GM19193 (cell line): Measurements from ENCODE around the gene HIBCH.

Source experiments
- POLR2A ChIP-seq: IDR thresholded peaks from 4 replicates; pipeline ENCODE4 v1.6.1; 2011; ENCODE audit not compliant: insufficient read depth, insufficient read length; ENCODE audit errors: extremely low read depth

Gene HIBCH, protein sequence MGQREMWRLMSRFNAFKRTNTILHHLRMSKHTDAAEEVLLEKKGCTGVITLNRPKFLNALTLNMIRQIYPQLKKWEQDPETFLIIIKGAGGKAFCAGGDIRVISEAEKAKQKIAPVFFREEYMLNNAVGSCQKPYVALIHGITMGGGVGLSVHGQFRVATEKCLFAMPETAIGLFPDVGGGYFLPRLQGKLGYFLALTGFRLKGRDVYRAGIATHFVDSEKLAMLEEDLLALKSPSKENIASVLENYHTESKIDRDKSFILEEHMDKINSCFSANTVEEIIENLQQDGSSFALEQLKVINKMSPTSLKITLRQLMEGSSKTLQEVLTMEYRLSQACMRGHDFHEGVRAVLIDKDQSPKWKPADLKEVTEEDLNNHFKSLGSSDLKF

GRCh38 chr2:190319555-190320498, at the start of gene HIBCH:
HIBCH (minus strand) TSS chr2:190319826; CDS start chr2:190319750, 76 bp downstream.
- TF ChIP-seq POLR2A: peak; percentile 84

GRCh38 chr2:190367091-190367490, 47.5 kb upstream of the HIBCH start:
- no peak for TF ChIP-seq POLR2A

GRCh38 chr2:190366248-190366753, 46.7 kb upstream of the HIBCH start:
- TF ChIP-seq POLR2A: no peak

DNA sequence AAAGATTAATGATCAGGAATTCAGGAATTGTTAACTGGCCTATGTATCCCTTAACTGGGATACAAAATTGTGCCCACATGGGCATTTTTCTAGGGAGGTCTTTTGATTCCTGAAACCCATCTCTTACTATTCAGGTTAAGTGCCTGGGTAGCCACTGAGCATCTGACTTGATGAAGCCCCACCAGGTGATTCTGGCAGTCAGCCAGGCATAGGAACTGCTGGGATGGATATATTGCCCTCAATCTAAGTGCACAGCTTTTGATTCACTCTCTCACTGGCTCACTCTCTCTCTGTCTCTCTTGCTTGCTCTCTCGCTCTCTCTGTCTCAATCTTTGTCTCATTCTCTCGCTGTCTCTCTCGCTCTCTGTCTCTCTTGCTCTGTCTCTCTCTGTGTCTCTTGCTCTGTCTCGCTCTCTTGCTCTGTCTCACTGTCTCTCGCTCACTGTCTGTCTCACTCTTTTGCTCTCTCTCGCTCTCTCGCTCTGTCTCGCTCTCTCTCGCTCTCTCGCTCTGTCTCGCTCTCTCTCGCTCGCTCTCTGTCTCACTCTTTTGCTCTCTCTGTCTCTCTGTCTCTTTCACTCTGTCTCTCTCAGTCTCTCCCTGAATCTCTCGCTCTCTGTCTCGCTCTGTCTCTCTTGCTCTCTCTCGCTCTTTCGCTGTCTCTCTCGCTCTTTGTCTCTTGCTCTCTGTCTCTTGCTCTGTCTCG, 46.0 kb upstream of the HIBCH start:
- TF ChIP-seq POLR2A: no peak

GRCh38 chr2:190362894-190363293, 43.3 kb upstream of the HIBCH start:
- TF ChIP-seq POLR2A: no peak

GRCh38 chr2:190361572-190361971, 41.9 kb upstream of the HIBCH start:
- no peak for TF ChIP-seq POLR2A

DNA sequence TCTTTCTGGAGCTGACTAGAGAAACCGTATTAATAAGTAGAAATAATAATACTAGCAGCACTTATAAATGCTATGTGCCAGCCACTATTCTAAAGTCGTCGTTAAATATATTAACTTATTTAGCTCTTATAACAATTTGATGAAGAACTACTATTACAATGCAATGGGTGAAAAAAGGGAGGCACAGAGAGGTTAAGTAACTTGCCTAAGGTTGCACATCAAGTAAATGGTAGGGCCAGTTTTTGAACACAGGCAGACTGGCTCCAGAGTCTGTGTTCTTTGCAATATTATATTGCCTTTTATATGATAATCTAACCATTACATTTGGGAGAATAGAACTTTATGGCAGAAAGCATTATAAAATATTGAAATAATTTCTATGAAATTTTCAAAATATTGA, 41.3 kb upstream of the HIBCH start:
- no peak for TF ChIP-seq POLR2A

- TF ChIP-seq POLR2A: no peak
Observed at GRCh38 chr2:190360561-190360960, 40.9 kb upstream of the HIBCH start.

GRCh38 chr2:190357600-190357999, 38.0 kb upstream of the HIBCH start:
- no peak for TF ChIP-seq POLR2A

GRCh38 chr2:190355968-190356644, 36.5 kb upstream of the HIBCH start:
- no peak for TF ChIP-seq POLR2A

DNA sequence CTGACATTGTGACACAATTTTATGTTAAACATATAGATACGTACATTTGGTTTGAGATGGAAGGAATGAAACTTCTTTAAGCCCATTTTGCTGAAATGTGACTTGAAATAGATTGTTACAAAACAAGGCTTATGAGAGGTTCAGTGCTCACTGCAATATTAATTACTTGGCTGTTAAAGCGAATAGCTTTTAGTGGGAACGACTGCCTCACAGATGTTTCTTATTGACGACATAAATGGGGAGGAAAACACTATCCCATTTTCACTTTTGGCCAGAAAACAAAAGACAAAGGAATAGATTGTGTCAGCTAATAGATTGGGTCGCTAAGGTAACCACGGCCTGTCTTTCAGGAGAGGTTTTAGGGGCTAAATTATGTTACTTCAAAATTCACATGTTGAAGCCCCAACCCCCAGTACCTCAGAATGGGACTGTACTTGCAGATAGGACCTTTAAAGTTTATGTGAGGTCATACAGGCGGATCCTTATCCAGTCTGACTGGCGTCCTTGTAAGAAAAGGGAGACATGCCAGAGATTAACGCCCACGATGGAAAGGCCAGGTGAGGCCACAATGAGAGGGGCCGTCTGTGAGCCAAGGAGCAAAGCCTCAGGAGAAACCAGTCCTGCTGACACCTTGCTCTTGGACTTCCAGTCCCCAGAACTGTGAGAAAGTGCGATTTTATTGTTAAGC, 34.5 kb upstream of the HIBCH start:
- TF ChIP-seq POLR2A: no peak

DNA sequence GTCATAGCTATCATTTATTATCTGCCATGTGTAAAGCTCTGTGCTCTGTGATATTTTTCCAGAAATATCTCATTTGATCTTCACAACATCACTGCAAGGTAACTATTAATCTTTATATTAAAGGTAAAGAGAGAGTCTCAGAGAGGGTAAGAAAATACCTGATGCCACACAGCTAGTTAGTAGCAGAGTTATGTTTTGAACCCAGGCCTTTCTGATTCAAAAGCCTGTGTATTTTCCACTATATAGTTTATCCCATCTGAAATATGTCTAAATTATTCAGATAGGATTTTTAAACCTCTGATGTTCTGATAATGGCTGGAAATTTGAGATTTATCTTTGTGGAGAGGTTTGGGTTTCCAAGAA, 33.9 kb upstream of the HIBCH start:
- TF ChIP-seq POLR2A: no peak

GRCh38 chr2:190352668-190353536, 33.3 kb upstream of the HIBCH start:
- TF ChIP-seq POLR2A: no peak
